GM12892 (cell line): ENCODE measurements around the gene CLIC5.

Experiments used
- POLR2A ChIP-seq: IDR thresholded peaks from 2 replicates; pipeline ENCODE4 v1.6.1; 2011; ENCODE audit warnings: low read depth, low read length, control low read depth
- POLR2AphosphoS5 ChIP-seq: IDR thresholded peaks from 2 replicates; pipeline ENCODE4 v1.6.1; 2011; ENCODE audit warnings: low read depth, low read length, control low read depth

DNA sequence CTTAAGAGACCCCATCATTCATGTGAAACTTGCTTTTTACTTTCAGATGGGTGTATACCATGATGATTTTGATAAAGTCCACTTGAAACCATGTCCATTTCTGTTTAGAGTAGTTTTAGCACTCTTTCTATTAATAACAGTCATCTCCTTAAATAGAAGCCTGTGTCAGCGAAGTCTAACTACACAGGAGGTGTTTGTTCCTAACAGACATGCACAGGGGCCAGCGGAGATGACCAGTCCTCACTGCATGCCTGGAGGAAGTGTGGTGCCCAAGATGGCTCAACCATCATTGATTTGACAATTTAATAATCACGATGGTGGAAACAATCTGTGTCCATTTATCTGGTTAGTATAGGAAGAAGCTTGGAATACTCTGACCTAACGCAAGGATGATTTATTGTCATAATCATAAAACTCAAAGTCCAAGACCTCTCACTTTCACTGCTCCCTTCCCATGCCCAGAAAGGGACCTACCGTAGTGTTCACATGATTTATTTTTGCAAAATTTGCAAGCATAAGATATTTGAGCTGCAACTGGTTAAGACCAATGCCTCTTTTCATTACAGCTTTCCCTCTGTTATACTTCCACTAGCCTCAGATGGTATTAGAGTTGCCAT, 31.0 kb upstream of the CLIC5 start:
- TF ChIP-seq POLR2AphosphoS5 (no peak), POLR2A (no peak)
